Sigmoid colon (tissue), 4 donors: ENCODE data around the gene EPB41L4B.

ENCODE experiments used
- EP300 ChIP-seq, 4 donors: sonication (generic); formaldehyde crosslinking; IDR thresholded peaks; one replicate each; pipeline ENCODE4 v1.6.1; 2017; ENCODE audit warnings: antibody characterized with exemption in 4 of 4
- TF ChIP-seq, protein P1 (sequence below), 4 experiments: fragments of 450-650 bp in 3 of 4; fragments of 200-600 bp in 1 of 4; IDR thresholded peaks; one replicate each; pipeline ENCODE4 v1.5.1; 2016 to 2019; ENCODE audit warnings: antibody characterized with exemption in 4 of 4, mild to moderate bottlenecking in 3 of 4, moderate library complexity in 2 of 4

DNA sequence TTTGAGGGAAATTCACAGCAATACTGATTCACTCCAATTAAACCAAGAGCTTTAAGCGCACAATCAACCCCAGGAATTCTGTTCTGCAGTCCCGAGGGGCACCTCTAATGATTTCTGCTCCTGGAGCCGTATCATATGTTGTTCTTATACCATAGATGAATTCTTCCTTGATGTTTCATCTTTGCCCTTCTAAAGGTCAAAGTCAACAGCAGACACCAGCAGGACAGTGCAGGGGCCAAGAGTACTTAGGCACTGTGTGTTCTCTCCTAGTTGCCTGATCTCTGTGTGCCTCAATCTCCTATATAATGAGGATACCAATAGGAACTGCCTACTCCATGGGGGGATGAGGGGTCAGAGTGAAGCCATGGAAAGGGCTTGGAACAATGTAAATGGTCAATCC, 16.5 kb downstream of the EPB41L4B start:
- no peak for TF ChIP-seq EP300 (IDR thresholded peaks at IDR 0.05)
- TF ChIP-seq, protein P1, sequence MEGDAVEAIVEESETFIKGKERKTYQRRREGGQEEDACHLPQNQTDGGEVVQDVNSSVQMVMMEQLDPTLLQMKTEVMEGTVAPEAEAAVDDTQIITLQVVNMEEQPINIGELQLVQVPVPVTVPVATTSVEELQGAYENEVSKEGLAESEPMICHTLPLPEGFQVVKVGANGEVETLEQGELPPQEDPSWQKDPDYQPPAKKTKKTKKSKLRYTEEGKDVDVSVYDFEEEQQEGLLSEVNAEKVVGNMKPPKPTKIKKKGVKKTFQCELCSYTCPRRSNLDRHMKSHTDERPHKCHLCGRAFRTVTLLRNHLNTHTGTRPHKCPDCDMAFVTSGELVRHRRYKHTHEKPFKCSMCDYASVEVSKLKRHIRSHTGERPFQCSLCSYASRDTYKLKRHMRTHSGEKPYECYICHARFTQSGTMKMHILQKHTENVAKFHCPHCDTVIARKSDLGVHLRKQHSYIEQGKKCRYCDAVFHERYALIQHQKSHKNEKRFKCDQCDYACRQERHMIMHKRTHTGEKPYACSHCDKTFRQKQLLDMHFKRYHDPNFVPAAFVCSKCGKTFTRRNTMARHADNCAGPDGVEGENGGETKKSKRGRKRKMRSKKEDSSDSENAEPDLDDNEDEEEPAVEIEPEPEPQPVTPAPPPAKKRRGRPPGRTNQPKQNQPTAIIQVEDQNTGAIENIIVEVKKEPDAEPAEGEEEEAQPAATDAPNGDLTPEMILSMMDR (IDR thresholded peaks at IDR 0.05) = no peak
